Chondrocyte (in vitro differentiated cells): ENCODE results near the gene TLK1. TPM values are rescaled to one million over a fixed set of nuclear protein-coding genes. Genes with fewer than 3 reads are reported as not detected.
"Not testable (repeated sequence)": the region's sequence is repeated elsewhere in the genome, so short reads cannot be mapped to it uniquely, and the experiment has no call there.

Experiments
- DNase-seq: peaks from one replicate; pipeline ENCODE4 v3.0.0; 2021; ENCODE audit warnings: mixed read lengths, low spot score
- H3K27ac Mint-ChIP-seq: one replicate; pipeline ENCODE4 v1.8.0; 2021; ENCODE audit warnings: mild to moderate bottlenecking, moderate library complexity, mixed read lengths; ENCODE audit not compliant: unreplicated experiment
- H3K27me3 Mint-ChIP-seq: 2 replicates; pipeline ENCODE4 v1.8.0; 2021; ENCODE audit warnings: low read depth, mixed read lengths
- H3K36me3 Mint-ChIP-seq: 2 replicates; pipeline ENCODE4 v1.8.0; 2021; ENCODE audit warnings: low read depth, mixed read lengths
- H3K4me1 Mint-ChIP-seq: 2 replicates; pipeline ENCODE4 v1.8.0; 2021; ENCODE audit warnings: low read depth, mild to moderate bottlenecking, mixed read lengths
- H3K4me3 Mint-ChIP-seq: one replicate; pipeline ENCODE4 v1.8.0; 2021; ENCODE audit warnings: mild to moderate bottlenecking, moderate library complexity, mixed read lengths; ENCODE audit not compliant: unreplicated experiment
- H3K9me3 Mint-ChIP-seq: 2 replicates; pipeline ENCODE4 v1.8.0; 2021; ENCODE audit warnings: low read depth, mixed read lengths
- total RNA-seq: library from RNA; stranded (reverse); gene quantifications from 3 replicates; pipeline ENCODE4 v1.2.1, GENCODE V29; 2021
- TF ChIP-seq, protein P1 (sequence below): fragments of 200-600 bp; sonication (generic); IDR thresholded peaks from 2 replicates; pipeline ENCODE4 v1.5.0; 2021; ENCODE audit warnings: antibody characterized with exemption, mild to moderate bottlenecking, moderate library complexity

The TLK1 gene
- total RNA-seq, 1 donor from 2014 or later: 64.1 TPM

DNA sequence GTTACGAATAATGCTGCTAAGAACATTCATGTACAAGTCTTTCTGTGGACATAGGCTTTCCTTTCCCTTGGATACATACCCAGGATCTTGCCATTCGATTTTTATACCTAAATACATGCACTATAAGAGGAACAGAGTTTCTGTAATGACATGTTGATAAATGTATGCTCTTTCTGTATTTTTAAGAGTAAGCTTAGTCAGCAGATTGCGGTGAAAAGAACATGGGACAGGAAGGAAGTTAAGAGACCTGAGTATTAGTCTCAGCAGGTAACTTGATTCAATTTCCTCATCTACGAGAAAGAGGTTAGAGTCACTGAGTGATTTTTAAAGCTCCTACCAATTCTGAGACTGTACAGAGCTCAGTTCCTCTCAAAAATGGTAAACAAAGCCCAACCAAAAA, 2.6 kb upstream of the TLK1 start:
- Mint-ChIP-seq H3K36me3 (no peaks in the 10 kb centered on the region), H3K9me3 (no peaks in the 10 kb centered on the region), H3K27me3 (no peaks in the 10 kb centered on the region), H3K4me3 (no peak overlapping the region), H3K4me1 (peaks cover 21% of the 10 kb centered on the region), H3K27ac (no peak overlapping the region)
- TF ChIP-seq, protein P1, sequence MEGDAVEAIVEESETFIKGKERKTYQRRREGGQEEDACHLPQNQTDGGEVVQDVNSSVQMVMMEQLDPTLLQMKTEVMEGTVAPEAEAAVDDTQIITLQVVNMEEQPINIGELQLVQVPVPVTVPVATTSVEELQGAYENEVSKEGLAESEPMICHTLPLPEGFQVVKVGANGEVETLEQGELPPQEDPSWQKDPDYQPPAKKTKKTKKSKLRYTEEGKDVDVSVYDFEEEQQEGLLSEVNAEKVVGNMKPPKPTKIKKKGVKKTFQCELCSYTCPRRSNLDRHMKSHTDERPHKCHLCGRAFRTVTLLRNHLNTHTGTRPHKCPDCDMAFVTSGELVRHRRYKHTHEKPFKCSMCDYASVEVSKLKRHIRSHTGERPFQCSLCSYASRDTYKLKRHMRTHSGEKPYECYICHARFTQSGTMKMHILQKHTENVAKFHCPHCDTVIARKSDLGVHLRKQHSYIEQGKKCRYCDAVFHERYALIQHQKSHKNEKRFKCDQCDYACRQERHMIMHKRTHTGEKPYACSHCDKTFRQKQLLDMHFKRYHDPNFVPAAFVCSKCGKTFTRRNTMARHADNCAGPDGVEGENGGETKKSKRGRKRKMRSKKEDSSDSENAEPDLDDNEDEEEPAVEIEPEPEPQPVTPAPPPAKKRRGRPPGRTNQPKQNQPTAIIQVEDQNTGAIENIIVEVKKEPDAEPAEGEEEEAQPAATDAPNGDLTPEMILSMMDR: no peak
- DNase-seq: no peak

GRCh38 chr2:171162522-171163197, 2.0 kb upstream of the TLK1 start:
- not testable (repeated sequence) for H3K4me3 Mint-ChIP-seq, H3K27me3 Mint-ChIP-seq, H3K27ac Mint-ChIP-seq, H3K36me3 Mint-ChIP-seq, DNase-seq, H3K9me3 Mint-ChIP-seq
- peaks cover 26% of the 10 kb centered on the region for H3K4me1 Mint-ChIP-seq

DNA sequence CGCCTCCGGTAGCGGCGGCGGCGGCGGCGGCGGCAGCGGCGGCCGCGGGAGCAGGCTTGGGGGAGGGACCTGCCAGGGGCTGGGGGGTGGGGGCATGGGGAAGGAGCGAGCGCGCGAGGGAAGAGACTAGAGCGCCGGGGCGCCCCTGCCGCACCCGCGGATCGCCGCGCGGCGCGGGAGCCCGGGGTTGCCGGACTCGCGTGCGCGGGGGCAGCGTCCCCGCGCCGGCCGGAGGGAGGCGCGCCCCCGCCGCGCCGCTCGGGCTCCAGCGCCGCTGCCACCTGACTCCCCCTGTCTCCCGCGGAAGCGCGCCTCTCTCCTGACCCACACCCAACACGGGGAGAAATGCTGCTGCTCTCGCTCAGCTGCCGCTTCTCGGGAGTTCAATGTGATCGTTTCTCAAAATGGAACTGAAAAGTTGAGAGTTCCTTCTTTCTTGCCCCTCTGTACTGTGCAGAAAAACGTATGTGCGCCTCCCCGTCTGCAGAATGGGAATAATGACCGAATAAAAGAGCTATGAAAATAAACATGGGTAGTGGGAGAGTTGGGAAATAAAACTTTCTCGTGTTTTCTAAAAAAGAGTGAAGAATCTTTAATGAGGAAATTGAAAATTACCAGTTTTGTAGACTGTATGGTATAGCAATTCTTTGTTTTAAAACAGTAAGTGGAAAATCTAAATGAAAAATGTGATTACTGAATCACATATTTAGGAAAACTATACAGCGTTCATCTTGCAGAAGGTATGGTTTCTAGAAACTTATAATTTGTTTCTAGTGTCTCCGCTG, 455 bp upstream of the TLK1 start:
- H3K4me3 Mint-ChIP-seq: peak overlapping the region; percentile 78
- H3K27ac Mint-ChIP-seq: peak overlapping the region; percentile 82
- H3K9me3 Mint-ChIP-seq: no peaks in the 10 kb centered on the region
- no peaks in the 10 kb centered on the region for H3K36me3 Mint-ChIP-seq
- TF ChIP-seq, protein P1: no peak
- no peak for DNase-seq
- H3K4me1 Mint-ChIP-seq: peaks cover 38% of the 10 kb centered on the region
- no peaks in the 10 kb centered on the region for H3K27me3 Mint-ChIP-seq

DNA sequence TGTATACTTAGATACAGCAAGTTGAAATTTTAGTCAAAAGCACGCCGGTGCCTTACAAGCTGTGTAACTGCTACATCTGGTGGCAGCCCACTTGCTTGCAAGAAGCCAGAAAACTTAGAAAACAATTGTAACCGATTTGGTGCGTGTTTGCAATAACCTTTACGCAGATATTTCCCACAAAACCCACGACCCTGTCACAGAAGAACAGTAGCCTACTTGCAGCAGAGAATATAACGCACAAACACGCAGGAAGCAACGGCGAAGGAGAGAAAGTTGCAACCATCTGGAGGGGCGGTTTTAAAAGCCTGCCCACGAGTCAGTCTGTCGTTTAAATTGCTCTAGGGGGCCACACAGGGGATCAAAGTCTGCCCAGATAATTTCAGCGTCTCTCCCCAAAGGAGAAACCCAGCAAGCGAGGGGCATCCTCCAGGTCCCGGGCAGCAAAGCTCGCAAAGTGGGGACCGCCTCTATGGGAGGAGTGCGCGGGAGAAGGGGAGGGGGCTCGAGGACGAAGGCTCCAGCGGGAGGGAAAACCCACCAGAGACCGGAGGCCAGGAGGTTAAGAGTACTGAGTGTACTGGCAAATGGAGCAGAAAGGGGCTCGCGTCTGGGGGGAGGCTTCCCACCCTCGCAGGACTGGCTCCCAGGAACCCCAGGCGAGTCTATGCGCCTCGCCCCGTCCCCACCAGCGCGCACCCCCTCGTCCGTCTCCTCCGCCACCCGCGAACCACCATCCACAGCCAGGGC, 1.1 kb downstream of the TLK1 start:
- peak; percentile 92 for DNase-seq
- peak overlapping the region; percentile 82 for H3K4me3 Mint-ChIP-seq
- H3K4me1 Mint-ChIP-seq: peaks cover 45% of the 10 kb centered on the region
- H3K27me3 Mint-ChIP-seq: no peaks in the 10 kb centered on the region
- peak overlapping the region; percentile 90 for H3K27ac Mint-ChIP-seq
- TF ChIP-seq, protein P1: peak; percentile 87
- no peaks in the 10 kb centered on the region for H3K36me3 Mint-ChIP-seq
- H3K9me3 Mint-ChIP-seq: no peaks in the 10 kb centered on the region

- TF ChIP-seq, protein P1: no peak
- Mint-ChIP-seq H3K4me1 (peaks cover 51% of the 10 kb centered on the region), H3K27me3 (no peaks in the 10 kb centered on the region), H3K4me3 (peak overlapping the region; percentile 82), H3K36me3 (no peaks in the 10 kb centered on the region), H3K9me3 (no peaks in the 10 kb centered on the region), H3K27ac (peak overlapping the region; percentile 90)
- DNase-seq: no peak
Observed at GRCh38 chr2:171158790-171159371, 1.8 kb downstream of the TLK1 start.
